ENCODE data around the gene TUBB8.
"Not testable (repeated sequence)": the region's sequence is repeated elsewhere in the genome, so short reads cannot be mapped to it uniquely, and the experiment has no call there.

Gene TUBB8

DNA sequence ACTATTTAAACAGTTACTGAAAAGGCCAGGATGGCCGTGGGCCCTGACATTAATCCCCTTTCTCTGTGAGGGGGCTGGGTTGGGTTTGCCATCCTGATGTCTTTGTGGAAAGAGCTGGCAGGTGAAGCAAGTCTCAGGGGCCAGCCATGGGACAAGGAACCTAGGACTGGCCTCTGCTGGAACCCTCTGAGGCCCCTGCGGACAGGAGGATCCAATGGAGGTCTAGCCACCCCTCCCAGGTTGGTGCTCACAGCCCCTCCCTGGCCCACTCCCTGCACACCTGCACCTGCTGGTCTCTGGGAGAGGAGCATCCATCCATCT lies 35.8 kb downstream of the TUBB8 start:
- FAIRE-seq, result not testable (repeated sequence)

DNA sequence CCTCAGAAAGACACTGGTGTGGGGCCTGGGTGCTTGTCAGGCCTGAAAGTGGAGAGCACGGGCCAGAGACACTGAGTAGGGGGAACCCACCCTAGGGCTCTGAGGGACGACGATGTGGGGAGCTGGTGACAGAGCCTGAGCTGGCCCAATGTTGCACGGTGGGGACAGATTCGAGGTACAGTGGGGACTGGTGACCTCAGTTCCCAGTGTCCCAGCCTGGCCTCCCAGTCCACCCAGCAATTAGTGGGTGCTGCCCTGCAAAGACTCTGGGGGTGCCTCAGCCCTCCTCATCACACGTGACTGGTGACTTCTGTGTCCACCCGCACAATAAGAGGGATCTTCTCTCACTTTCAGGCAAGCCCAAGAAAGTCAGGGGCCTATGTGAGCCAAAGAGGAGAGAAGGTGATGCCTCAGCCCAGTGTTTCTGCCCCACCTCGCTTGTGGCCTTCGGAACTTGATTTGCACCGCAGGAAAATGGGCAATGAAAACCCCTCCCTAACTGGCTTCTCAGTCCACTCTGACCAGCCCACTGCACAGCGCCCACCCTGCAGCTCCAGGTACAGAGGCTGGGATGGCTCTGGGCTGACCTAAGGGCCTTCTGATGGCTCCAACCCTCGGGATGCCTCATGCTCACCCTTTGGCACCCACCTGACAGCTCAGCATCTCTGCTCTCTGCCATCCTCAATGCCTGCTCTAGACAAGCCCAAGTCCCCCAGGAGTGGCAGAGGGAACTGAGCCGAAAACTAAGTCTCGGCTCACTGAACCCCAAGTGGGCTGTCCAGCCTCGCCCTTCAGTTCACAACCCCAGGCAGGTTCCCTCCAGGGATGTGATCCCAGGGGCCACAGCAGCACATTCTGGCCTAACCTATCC lies 36.4 kb downstream of the TUBB8 start:
- FAIRE-seq, result not testable (repeated sequence)

DNA sequence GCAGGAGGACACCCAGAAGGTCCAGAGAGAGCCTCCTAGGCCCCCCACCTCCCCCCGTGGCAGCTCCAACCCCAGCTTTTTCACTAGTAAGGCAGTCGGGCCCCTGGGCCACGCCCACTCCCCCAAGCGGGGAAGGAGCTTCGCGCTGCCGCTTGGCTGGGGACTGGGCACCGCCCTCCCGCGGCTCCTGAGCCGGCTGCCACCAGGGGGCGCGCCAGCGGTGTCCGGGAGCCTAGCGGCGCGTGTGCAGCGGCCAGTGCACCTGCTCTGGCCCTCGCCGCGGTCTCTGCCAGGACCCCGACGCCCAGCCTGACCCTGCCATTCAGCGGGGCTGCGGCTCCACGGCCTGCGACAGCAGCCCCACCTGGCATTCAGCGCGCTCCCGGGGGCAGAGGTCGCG lies 37.8 kb downstream of the TUBB8 start:
- FAIRE-seq, result not testable (repeated sequence)

DNA sequence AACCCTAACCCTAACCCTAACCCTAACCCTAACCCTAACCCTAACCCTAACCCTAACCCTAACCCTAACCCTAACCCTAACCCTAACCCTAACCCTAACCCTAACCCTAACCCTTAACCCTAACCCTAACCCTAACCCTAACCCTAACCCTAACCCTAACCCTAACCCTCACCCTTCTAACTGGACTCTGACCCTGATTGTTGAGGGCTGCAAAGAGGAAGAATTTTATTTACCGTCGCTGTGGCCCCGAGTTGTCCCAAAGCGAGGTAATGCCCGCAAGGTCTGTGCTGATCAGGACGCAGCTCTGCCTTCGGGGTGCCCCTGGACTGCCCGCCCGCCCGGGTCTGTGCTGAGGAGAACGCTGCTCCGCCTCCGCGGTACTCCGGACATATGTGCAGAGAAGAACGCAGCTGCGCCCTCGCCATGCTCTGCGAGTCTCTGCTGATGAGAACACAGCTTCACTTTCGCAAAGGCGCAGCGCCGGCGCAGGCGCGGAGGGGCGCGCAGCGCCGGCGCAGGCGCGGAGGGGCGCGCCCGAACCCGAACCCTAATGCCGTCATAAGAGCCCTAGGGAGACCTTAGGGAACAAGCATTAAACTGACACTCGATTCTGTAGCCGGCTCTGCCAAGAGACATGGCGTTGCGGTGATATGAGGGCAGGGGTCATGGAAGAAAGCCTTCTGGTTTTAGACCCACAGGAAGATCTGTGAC lies 38.7 kb downstream of the TUBB8 start:
- not testable (repeated sequence) for FAIRE-seq

All from G401.6 (cell line).